DMS79 (cell line): ENCODE results near the gene VTI1A.

Experiments
- DNase-seq: peaks from one replicate; lab custom pipeline; 2025; lab: John Stamatoyannopoulos, UW

VTI1A gene

GRCh38 chr10:112546474-112546873 lies 99.5 kb downstream of the VTI1A start:
- DNase-seq: no peak

- no peak for DNase-seq
Observed at GRCh38 chr10:112548535-112549276, 101.7 kb downstream of the VTI1A start.

- DNase-seq: no peak
Observed at GRCh38 chr10:112552593-112553110, 105.6 kb downstream of the VTI1A start.

GRCh38 chr10:112553315-112553714 lies 106.3 kb downstream of the VTI1A start:
- DNase-seq: no peak

- DNase-seq: no peak
Observed at GRCh38 chr10:112554263-112554662, 107.2 kb downstream of the VTI1A start.

GRCh38 chr10:112557197-112557596 lies 110.2 kb downstream of the VTI1A start:
- DNase-seq: no peak

- no peak for DNase-seq
Observed at GRCh38 chr10:112558476-112559142, 111.6 kb downstream of the VTI1A start.

GRCh38 chr10:112559349-112559748 lies 112.3 kb downstream of the VTI1A start:
- no peak for DNase-seq

- DNase-seq: no peak
Observed at GRCh38 chr10:112562122-112562521, 115.1 kb downstream of the VTI1A start.

- DNase-seq: no peak
Observed at GRCh38 chr10:112562809-112563663, 116.0 kb downstream of the VTI1A start.

GRCh38 chr10:112564337-112564736 lies 117.3 kb downstream of the VTI1A start:
- no peak for DNase-seq

GRCh38 chr10:112565434-112566053 lies 118.5 kb downstream of the VTI1A start:
- peak; percentile 4 for DNase-seq

GRCh38 chr10:112570585-112570984 lies 123.6 kb downstream of the VTI1A start:
- DNase-seq: no peak

- DNase-seq: no peak
Observed at GRCh38 chr10:112579578-112579977, 132.6 kb downstream of the VTI1A start.

GRCh38 chr10:112580267-112580666 lies 133.3 kb downstream of the VTI1A start:
- no peak for DNase-seq

GRCh38 chr10:112581921-112582320 lies 134.9 kb downstream of the VTI1A start:
- no peak for DNase-seq

- no peak for DNase-seq
Observed at GRCh38 chr10:112583236-112583939, 136.4 kb downstream of the VTI1A start.

- no peak for DNase-seq
Observed at GRCh38 chr10:112584276-112584675, 137.3 kb downstream of the VTI1A start.

- DNase-seq: no peak
Observed at GRCh38 chr10:112585126-112585525, 138.1 kb downstream of the VTI1A start.

- no peak for DNase-seq
Observed at GRCh38 chr10:112585960-112586359, 138.9 kb downstream of the VTI1A start.

GRCh38 chr10:112587729-112588128 lies 140.7 kb downstream of the VTI1A start:
- DNase-seq: no peak
